ENCODE results near the gene INPPL1.
"Not testable (repeated sequence)": the region's sequence is repeated elsewhere in the genome, so short reads cannot be mapped to it uniquely, and the experiment has no call there.

The INPPL1 gene, protein sequence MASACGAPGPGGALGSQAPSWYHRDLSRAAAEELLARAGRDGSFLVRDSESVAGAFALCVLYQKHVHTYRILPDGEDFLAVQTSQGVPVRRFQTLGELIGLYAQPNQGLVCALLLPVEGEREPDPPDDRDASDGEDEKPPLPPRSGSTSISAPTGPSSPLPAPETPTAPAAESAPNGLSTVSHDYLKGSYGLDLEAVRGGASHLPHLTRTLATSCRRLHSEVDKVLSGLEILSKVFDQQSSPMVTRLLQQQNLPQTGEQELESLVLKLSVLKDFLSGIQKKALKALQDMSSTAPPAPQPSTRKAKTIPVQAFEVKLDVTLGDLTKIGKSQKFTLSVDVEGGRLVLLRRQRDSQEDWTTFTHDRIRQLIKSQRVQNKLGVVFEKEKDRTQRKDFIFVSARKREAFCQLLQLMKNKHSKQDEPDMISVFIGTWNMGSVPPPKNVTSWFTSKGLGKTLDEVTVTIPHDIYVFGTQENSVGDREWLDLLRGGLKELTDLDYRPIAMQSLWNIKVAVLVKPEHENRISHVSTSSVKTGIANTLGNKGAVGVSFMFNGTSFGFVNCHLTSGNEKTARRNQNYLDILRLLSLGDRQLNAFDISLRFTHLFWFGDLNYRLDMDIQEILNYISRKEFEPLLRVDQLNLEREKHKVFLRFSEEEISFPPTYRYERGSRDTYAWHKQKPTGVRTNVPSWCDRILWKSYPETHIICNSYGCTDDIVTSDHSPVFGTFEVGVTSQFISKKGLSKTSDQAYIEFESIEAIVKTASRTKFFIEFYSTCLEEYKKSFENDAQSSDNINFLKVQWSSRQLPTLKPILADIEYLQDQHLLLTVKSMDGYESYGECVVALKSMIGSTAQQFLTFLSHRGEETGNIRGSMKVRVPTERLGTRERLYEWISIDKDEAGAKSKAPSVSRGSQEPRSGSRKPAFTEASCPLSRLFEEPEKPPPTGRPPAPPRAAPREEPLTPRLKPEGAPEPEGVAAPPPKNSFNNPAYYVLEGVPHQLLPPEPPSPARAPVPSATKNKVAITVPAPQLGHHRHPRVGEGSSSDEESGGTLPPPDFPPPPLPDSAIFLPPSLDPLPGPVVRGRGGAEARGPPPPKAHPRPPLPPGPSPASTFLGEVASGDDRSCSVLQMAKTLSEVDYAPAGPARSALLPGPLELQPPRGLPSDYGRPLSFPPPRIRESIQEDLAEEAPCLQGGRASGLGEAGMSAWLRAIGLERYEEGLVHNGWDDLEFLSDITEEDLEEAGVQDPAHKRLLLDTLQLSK

DNA sequence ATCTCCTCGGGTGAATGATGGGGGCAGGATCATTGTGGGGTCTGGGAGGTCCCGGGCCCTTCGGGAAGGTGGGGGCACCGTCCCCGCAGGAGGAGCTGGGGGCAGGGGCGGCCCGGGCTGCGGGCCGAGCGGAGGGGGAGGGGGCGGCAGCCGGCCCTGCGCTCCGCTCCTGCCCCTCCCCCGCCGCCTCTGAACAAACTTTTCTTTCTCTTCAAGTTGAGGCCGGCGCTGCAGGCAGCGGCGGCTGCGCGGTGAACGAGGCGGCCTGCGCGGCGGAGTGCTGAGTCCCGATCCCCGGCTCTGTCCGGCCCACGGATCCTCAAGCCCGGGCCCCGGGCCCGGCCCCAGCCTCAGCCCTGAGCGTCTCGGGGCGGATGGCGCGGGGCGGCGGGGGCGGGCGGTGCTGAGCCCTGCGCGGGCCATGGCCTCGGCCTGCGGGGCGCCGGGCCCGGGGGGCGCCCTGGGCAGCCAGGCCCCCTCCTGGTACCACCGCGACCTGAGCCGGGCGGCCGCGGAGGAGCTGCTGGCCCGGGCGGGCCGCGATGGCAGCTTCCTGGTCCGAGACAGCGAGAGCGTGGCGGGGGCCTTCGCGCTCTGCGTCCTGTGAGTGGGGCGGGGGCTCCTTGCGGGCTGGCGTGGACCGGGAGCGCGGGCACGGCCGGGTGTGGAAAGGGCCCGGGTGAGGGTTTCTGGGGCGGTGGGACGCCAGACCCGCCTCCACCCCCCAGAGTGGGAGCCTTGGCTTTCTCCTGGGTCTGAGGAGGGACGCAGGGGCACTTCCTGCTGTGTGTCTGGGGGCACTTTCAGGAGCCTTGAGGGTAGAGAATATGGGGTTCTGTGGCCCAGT lies at the start of gene INPPL1:
Gene INPPL1 (plus strand): TSS at position 204 of the 847 bp plus-strand sequence. CDS start 218 bp downstream, at position 422.
- no peak for DNase-seq (ENCODE audit: low read depth)

GRCh38 chr11:72177656-72178055 lies 46.9 kb upstream of the INPPL1 start:
- DNase-seq (ENCODE audit: low read depth), result no peak

DNA sequence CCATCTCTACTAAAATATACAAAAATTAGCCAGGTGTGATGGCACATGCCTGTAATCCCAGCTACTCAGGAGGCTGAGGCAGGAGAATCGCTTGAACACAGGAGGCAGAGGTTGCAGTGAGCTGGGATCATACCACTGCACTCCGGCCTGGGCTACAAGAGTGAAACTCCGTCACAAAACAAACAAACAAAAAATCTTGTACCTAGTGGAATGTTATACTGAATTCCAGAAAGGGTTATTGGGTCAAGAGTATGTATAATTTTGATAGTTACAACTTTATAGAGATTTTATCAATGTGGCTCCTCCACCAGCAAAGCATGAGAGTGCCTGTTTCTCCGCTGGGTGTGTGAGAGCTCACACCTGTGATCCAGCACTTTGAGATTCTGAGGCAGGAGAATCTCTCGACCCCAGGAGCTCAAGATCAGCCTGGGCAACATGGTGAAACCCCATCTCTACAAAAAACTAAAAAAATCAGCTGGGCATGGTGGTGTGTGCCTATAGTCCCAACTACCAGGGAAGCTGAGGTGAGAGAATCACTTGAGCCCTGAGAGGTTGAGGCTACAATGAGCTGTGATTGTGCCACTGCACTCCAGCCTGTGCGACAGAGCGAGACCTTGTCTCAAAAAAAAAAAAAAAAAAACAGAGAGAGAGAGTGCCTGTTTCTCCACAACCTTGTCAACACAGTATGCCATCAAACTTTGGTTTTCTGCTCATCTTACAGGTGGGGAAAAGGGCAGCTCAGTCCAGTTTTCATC lies 45.3 kb upstream of the INPPL1 start:
- DNase-seq (ENCODE audit: low read depth), result no peak

DNA sequence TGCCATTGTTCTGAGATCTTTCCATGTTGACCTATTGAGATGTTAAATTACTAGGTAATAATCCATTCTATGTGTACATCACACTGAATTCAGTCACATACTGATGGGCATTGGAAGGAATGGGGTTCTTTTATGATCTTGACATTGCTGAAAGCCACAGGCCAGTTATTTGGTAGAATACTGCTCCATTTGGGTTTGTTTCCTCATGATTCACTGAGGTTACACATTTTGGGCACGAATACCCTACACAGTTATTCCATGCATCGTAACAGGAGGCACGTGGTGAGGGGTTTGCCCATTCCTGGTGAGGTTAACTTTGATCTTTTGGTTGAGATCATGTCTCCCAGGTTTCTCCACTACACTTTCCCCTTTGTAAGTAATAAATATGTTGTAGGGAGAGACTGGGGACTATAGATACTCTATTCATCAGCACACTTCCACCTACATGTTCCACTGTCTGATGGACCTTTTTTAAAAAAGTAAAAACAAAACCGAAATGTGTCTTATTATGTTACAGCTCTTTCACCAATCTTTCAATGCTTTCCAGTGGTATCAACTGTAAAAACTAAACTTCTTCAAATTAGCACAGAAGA lies 44.7 kb upstream of the INPPL1 start:
- DNase-seq (ENCODE audit: low read depth), result no peak

- not testable (repeated sequence) for DNase-seq (ENCODE audit: low read depth)
Measured at GRCh38 chr11:72180892-72181552, 43.5 kb upstream of the INPPL1 start.

GRCh38 chr11:72181553-72181958 lies 43.0 kb upstream of the INPPL1 start:
- DNase-seq (ENCODE audit: low read depth), result not testable (repeated sequence)

DNA sequence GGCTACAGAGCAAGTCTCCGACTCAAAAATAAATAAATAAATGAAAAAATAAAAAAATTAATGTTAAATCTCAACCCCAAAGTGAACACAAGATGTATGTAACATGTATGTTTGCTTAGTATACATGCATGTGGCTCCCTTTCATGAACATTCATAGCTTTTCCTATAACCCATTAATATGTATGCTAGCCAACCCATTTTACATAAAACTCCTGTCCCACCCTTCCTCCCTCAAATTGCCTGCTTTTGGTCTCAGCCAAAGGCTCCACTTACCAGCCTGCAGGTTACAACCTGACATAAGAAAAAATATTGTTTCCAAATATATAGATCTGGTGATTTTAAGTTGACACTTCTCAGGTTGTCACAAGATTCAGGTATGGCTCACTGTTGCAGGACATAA lies 36.3 kb upstream of the INPPL1 start:
- DNase-seq (ENCODE audit: low read depth), result no peak

DNA sequence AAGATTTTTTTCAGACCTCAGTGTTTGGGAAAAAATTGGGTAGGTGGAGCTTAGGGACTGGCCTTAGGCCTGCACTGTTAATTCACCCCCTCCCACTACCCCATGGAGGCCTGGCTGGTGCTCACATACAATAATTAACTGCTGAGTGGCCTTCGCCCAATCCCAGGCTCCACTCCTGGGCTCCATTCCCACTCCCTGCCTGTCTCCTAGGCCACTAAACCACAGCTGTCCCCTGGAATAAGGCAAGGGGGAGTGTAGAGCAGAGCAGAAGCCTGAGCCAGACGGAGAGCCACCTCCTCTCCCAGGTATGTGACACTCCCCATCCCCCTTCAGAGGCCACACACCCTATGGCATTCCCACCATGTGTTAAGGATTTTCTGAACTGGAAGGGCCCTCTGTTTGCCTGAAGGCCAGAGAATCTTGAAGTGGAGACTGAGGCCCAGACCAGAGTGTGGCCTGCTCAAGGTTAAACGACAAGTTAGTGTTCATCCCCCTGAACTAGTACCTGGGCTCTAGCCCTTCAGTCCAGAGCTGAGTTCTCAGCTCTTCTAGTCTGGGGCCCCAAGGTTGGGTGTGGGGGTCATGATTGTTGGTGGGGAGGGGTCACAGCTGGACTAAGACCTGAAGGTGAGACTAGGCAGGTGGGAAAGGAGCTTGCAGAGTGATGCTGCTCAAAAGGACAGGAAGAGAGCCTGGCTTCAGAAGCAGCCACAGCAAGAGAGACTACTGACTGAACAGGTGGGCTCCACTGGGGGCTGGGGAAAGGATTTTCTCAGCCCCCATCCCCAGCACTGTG lies 34.9 kb upstream of the INPPL1 start:
- DNase-seq (ENCODE audit: low read depth), result no peak

DNA sequence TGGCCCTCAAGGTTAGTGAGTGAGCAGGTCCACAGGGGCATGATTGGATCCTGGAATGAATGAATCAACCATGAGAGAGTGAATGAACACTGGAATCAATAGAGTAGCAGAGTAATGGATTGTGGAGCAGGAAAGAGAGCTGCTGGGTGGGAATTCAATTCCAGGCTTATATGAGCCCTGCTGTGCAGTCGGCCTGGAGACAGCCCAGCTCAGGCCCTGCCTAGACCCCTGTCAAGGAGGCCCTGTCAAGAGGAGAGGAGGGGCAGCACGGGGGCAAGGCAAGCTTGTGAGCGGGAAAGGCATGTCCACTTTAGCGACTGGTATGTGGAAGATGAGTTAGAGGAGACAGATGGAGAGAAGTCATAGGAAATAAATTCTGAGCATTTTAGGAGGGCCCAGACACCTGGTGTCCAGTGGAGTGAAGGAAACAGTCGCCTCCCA lies 33.9 kb upstream of the INPPL1 start:
- no peak for DNase-seq (ENCODE audit: low read depth)

GRCh38 chr11:72191961-72192381 lies 32.6 kb upstream of the INPPL1 start, which contains the start of gene FOLR1:
Gene FOLR1 (plus strand): TSS chr11:72192140. CDS start chr11:72192174, 34 bp downstream.
- no peak for DNase-seq (ENCODE audit: low read depth)

DNA sequence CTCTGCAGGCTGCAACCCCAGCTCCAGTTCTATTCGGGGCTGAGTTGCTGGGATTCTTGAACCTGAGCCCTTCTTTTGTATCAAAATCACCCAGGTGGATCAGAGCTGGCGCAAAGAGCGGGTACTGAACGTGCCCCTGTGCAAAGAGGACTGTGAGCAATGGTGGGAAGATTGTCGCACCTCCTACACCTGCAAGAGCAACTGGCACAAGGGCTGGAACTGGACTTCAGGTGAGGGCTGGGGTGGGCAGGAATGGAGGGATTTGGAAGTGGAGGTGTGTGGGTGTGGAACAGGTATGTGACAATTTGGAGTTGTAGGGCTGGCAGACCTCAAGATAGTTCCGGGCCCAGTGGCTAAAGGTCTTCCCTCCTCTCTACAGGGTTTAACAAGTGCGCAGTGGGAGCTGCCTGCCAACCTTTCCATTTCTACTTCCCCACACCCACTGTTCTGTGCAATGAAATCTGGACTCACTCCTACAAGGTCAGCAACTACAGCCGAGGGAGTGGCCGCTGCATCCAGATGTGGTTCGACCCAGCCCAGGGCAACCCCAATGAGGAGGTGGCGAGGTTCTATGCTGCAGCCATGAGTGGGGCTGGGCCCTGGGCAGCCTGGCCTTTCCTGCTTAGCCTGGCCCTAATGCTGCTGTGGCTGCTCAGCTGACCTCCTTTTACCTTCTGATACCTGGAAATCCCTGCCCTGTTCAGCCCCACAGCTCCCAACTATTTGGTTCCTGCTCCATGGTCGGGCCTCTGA lies 28.9 kb upstream of the INPPL1 start:
- DNase-seq (ENCODE audit: low read depth), result no peak

DNA sequence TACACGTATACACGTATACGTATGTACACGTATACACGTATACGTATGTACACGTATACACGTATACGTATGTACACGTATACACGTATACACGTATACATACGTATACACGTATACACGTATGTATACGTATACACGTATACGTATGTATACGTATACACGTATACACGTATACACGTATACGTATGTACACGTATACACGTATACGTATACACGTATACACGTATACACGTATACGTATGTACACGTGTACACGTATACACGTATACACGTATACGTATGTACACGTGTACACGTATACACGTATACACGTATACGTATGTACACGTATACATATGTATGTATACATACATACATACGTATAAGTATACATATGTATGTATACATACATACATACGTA lies 23.1 kb upstream of the INPPL1 start:
- not testable (repeated sequence) for DNase-seq (ENCODE audit: low read depth)

DNA sequence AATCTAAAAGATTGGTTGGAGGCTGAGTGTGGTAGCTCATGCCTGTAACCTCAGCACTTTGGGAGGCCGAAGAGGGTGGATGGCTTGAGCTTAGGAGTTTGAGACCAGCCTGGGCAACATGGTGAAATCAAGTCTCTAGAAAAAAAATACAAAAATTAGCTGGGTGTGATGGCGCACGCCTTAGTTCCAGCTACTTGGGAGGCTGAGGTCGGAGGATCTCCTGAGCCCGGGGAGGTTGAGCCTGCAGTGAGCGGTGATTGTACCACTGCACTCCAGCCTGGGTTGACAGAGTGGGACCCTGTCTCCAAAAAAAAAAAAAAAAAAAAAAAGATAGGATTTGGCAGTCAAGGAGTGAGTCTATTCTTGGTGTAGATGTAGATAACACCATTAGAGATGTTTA lies 22.0 kb upstream of the INPPL1 start:
- no peak for DNase-seq (ENCODE audit: low read depth)

DNA sequence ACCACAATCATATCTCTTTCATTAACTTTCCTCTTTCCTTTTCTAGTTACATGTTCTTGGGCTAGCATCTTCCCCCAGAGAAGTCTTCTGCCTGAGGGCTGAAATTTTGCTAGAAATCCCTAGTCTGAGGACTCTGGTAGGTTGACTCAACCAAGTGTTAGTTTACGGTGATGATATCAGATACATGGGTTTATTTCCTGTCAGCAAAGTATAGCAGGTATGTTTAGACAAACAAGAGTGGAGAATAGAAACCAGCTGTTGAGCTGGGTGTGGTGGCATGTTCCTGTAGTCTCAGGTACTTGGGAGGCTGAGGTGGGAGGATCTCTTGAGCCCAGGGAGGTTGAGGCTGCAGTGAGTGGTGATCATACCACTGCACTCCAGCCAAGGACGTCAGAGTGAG lies 21.4 kb upstream of the INPPL1 start:
- no peak for DNase-seq (ENCODE audit: low read depth)

- DNase-seq (ENCODE audit: low read depth), result no peak
Measured at GRCh38 chr11:72204886-72205285, 19.7 kb upstream of the INPPL1 start.

DNA sequence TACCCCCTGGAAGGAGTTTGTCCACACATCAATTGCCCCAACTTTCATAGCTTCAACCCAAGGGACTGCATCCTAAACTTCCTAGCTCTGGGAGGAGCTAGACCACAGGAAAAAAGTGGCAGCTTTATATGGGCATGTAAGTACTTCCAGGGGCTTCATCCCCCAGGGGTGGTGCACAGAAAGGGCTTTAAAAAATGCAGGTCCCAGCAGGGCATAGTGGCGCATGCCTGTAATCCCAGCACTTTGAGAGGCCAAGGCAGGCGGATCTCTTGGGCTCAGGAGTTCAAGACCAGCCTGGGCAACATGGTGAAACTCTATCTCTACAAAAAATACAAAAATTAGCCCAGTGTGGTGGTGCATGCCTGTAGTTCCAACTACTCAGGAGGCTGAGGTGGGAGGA lies 17.8 kb upstream of the INPPL1 start:
- DNase-seq (ENCODE audit: low read depth), result not testable (repeated sequence)

GRCh38 chr11:72208281-72208680 lies 16.3 kb upstream of the INPPL1 start:
- no peak for DNase-seq (ENCODE audit: low read depth)

DNA sequence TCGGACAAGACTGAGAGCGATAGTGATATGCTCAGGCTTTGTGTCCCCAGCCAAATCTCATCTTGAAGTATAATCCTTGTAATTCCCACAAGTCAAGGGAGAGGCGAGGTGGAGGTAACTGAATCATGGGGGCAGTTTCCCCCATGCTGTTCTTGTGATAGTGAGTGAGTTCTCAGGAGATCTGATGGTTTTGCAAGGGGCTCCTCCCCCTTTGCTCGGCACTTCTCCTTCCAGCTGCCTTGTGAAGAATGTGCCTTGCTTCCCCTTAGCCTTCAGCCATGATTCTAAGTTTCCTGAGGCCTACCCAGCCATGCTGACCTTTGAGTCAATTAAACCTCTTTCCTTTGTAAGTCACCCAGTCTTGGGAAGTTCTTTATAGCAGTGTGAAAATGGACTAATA lies 15.5 kb upstream of the INPPL1 start:
- no peak for DNase-seq (ENCODE audit: low read depth)
